B cell (primary cell): ENCODE results near the gene PARD3B. TPM values are rescaled to one million over a fixed set of nuclear protein-coding genes. Genes with fewer than 3 reads are reported as not detected.

ENCODE experiments used
- ATAC-seq: fragments of 200-7000 bp; cut with Tn5 transposase; one replicate; pipeline ENCODE4 v1.10.0; 2021; ENCODE audit warnings: low read depth, mild to moderate bottlenecking, moderate number of reproducible peaks, moderate library complexity
- CTCF ChIA-PET: fragments of 350-600 bp; sonication (Branson Sonifier 250); formaldehyde crosslinking; loops from one replicate; lab custom pipeline; 2021; ENCODE audit warnings: antibody characterized with exemption, inconsistent platforms; lab: Charles Lee
- POLR2A ChIA-PET: fragments of 350-600 bp; sonication (Branson Sonifier 250); formaldehyde crosslinking; loops from one replicate; lab custom pipeline; 2021; ENCODE audit warnings: antibody characterized with exemption; lab: Charles Lee
- DNase-seq: peaks from one replicate; pipeline ENCODE4 v3.0.0; 2013
- H2AFZ ChIP-seq: 2 replicates; pipeline ENCODE4 v1.6.1; 2012; ENCODE audit warnings: mild to moderate bottlenecking, low read depth, low read length; ENCODE audit not compliant: insufficient read depth, poor library complexity, severe bottlenecking
- H3K27ac ChIP-seq, 2 donors: 1 replicate in 1 of 2; 2 replicates in 1 of 2; pipeline ENCODE4 v1.5.1; 2012 to 2013; ENCODE audit warnings: low read length in 2 of 2, mild to moderate bottlenecking in 2 of 2, moderate library complexity in 1 of 2
- H3K27me3 ChIP-seq, 4 experiments: fragments of 200-600 bp in 1 of 4; sonication (generic) in 1 of 4; replicated peaks in 1 of 4; 1 replicate in 2 of 4; 2 replicates in 2 of 4; pipeline versions ENCODE4 v1.6.1 to v1.7.0; 2013 to 2016; ENCODE audit warnings: low read length in 3 of 4, mild to moderate bottlenecking in 2 of 4, mixed read lengths in 1 of 4, moderate library complexity in 1 of 4; ENCODE audit not compliant: insufficient read depth in 4 of 4, control insufficient read depth in 3 of 4; ENCODE audit errors: control extremely low read depth in 1 of 4
- H3K36me3 ChIP-seq, 2 experiments: replicated peaks in 1 of 2; 1 replicate in 1 of 2; 2 replicates in 1 of 2; pipeline versions ENCODE4 v1.6.1 to v1.7.1; 2013; ENCODE audit warnings: low read length in 1 of 2; ENCODE audit not compliant: insufficient read depth in 2 of 2, control insufficient read depth in 1 of 2; ENCODE audit errors: control extremely low read depth in 1 of 2, extremely low read depth in 1 of 2
- H3K4me1 ChIP-seq, 2 donors: fragments of 200-600 bp in 1 of 2; sonication (generic) in 1 of 2; 1 replicate in 1 of 2; 2 replicates in 1 of 2; pipeline versions ENCODE4 v1.5.1 to v1.6.1; 2013 to 2017; ENCODE audit warnings: low read length in 2 of 2; ENCODE audit not compliant: control insufficient read depth in 2 of 2, insufficient read depth in 2 of 2
- H3K4me2 ChIP-seq: replicated peaks from 2 replicates; pipeline ENCODE3; 2012; ENCODE audit warnings: mild to moderate bottlenecking, low read depth, low read length; ENCODE audit not compliant: poor library complexity, severe bottlenecking
- H3K4me3 ChIP-seq, 5 experiments: fragments of 200-600 bp in 1 of 5; sonication (generic) in 1 of 5; 1 replicate in 3 of 5; 2 replicates in 2 of 5; pipeline versions ENCODE4 v1.5.1 to v1.7.0; 2011 to 2016; ENCODE audit warnings: low read length in 4 of 5, mild to moderate bottlenecking in 4 of 5, low read depth in 2 of 5, control low read depth in 1 of 5, moderate library complexity in 1 of 5; ENCODE audit not compliant: insufficient read depth in 1 of 5; ENCODE audit errors: control extremely low read depth in 1 of 5, extremely low read depth in 1 of 5
- H3K79me2 ChIP-seq: fragments of 200-600 bp; sonication (generic); one replicate; pipeline ENCODE4 v1.6.0; 2016; ENCODE audit warnings: low read length; ENCODE audit not compliant: control insufficient read depth, insufficient read depth
- H3K9ac ChIP-seq: fragments of 200-600 bp; sonication (generic); 2 replicates; pipeline ENCODE4 v1.6.1; 2017; ENCODE audit warnings: mild to moderate bottlenecking, low read length, moderate library complexity
- H3K9me3 ChIP-seq, 3 donors: one replicate each; pipeline versions ENCODE4 v1.6.1 to v1.7.1; 2013; ENCODE audit warnings: low read length in 2 of 3; ENCODE audit not compliant: control insufficient read depth in 2 of 3, insufficient read depth in 1 of 3; ENCODE audit errors: control extremely low read depth in 1 of 3
- H4K20me1 ChIP-seq: 2 replicates; pipeline ENCODE4 v1.6.0; 2012; ENCODE audit warnings: mild to moderate bottlenecking, low read length; ENCODE audit not compliant: insufficient read depth, control insufficient read depth, poor library complexity, severe bottlenecking
- H3K27ac Mint-ChIP-seq: one replicate; pipeline ENCODE4 v1.8.0; 2021; ENCODE audit warnings: mixed read lengths
- H3K27me3 Mint-ChIP-seq: one replicate; pipeline ENCODE4 v1.8.0; 2021; ENCODE audit warnings: mixed read lengths
- H3K4me1 Mint-ChIP-seq: one replicate; pipeline ENCODE4 v1.8.0; 2021; ENCODE audit warnings: mixed read lengths
- H3K4me3 Mint-ChIP-seq: one replicate; pipeline ENCODE4 v1.8.0; 2021; ENCODE audit warnings: mixed read lengths
- H3K9me3 Mint-ChIP-seq: one replicate; pipeline ENCODE4 v1.8.0; 2022; ENCODE audit warnings: mixed read lengths; ENCODE audit not compliant: insufficient read depth
- CTCF ChIP-seq: fragments of 200-600 bp; IDR thresholded peaks from one replicate; pipeline ENCODE4 v1.8.0; 2022; ENCODE audit warnings: antibody characterized with exemption, mild to moderate bottlenecking
- EZH2 ChIP-seq: IDR thresholded peaks from 2 replicates; pipeline ENCODE4 v1.6.1; 2012; ENCODE audit warnings: borderline replicate concordance, low read depth, mild to moderate bottlenecking, moderate library complexity, low read length; ENCODE audit not compliant: insufficient read depth, poor library complexity, severe bottlenecking
- WGBS: methylation state at CpG from one replicate; pipeline ENCODE4 v1.1.5; 2013; ENCODE audit warnings: missing lambda C conversion rate; ENCODE audit not compliant: insufficient coverage; 5-methylcytosine and 5-hydroxymethylcytosine counted together
- intact Hi-C: fragments of 100-400 bp; cut with micrococcal nuclease; formaldehyde crosslinking; loops from one replicate; pipeline ENCODE4 v1.10.0; 2022
- polyA plus RNA-seq: library from polyadenylated mRNA; depleted of rRNA; stranded (reverse); fragments of >200 nt; gene quantifications from 2 replicates; pipeline ENCODE4 v1.2.3, GENCODE V29; 2012
- total RNA-seq, 2 donors: library from RNA; stranded (reverse); fragments of 120-200 nt in 1 of 2; gene quantifications; 1 replicate in 1 of 2; 2 replicates in 1 of 2; pipeline versions ENCODE4 v1.2.3 to v1.2.4, GENCODE V29; 2013 to 2022

Gene PARD3B
- total and polyA plus RNA-seq, 2 donors (not counting 1 experiment from before 2014, with no cell fraction given) = not detected

- Mint-ChIP-seq H3K4me1 (no peaks in the 10 kb centered on the region), H3K9me3 (no peaks in the 10 kb centered on the region), H3K27ac (no peak overlapping the region), H3K27me3 (no peaks in the 10 kb centered on the region), H3K4me3 (no peak overlapping the region)
- no peak for DNase-seq
- Histone ChIP-seq H2AFZ (no peak overlapping the region), H3K4me1 (no peaks in the 10 kb centered on the region), H3K4me2 (no peak overlapping the region), H3K27ac (no peak overlapping the region), H3K9ac (no peak overlapping the region), H3K79me2 (no peaks in the 10 kb centered on the region), H3K9me3 (no peaks in the 10 kb centered on the region), H3K4me3 (no peak overlapping the region), H3K36me3 (no peaks in the 10 kb centered on the region), H4K20me1 (no peaks in the 10 kb centered on the region), H3K27me3 (no peaks in the 10 kb centered on the region)
- intact Hi-C loops = no loop called here
- ChIA-PET CTCF (no interaction called here), POLR2A (no interaction called here)
- TF ChIP-seq EZH2 (no peak), CTCF (no peak)
- WGBS = 96% methylated on average over 4 of the region's 7 CpGs
- no peak for ATAC-seq
Measured at GRCh38 chr2:204628926-204629712, 83.8 kb downstream of the PARD3B start.

GRCh38 chr2:204632410-204632809 is 87.1 kb downstream of the PARD3B start:
- H3K4me1 Mint-ChIP-seq = no peaks in the 10 kb centered on the region
- H4K20me1 ChIP-seq = no peaks in the 10 kb centered on the region
- no peaks in the 10 kb centered on the region for H3K9me3 ChIP-seq
- TF ChIP-seq CTCF = no peak
- no peak for TF ChIP-seq EZH2
- H3K4me3 Mint-ChIP-seq = no peak overlapping the region
- intact Hi-C loops = no loop called here
- 96% methylated on average over 3 of the region's 3 CpGs for WGBS
- H3K36me3 ChIP-seq = no peaks in the 10 kb centered on the region
- ATAC-seq (no peak), DNase-seq (no peak)
- H3K4me2 ChIP-seq = no peak overlapping the region
- H3K9me3 Mint-ChIP-seq = no peaks in the 10 kb centered on the region
- H3K4me3 ChIP-seq = no peak overlapping the region
- H3K27me3 Mint-ChIP-seq = no peaks in the 10 kb centered on the region
- no peak overlapping the region for H2AFZ ChIP-seq
- ChIA-PET CTCF (no interaction called here), POLR2A (no interaction called here)
- H3K9ac ChIP-seq = no peak overlapping the region
- no peaks in the 10 kb centered on the region for H3K79me2 ChIP-seq
- no peak overlapping the region for H3K27ac ChIP-seq
- H3K4me1 ChIP-seq = no peaks in the 10 kb centered on the region
- no peak overlapping the region for H3K27ac Mint-ChIP-seq
- H3K27me3 ChIP-seq = no peaks in the 10 kb centered on the region
